Left renal cortex interstitium (tissue), 4 donors: ENCODE measurements around the gene LRFN2. TPM values are rescaled to one million over a fixed set of nuclear protein-coding genes. Genes with fewer than 3 reads are reported as not detected.

ENCODE experiments used
- DNase-seq, 4 donors: peaks; one replicate each; pipeline ENCODE4 v3.0.0-alpha.2; 2013; ENCODE audit warnings: low read depth in 4 of 4, low spot score in 2 of 4, missing footprints in 1 of 4
- polyA plus RNA-seq, 4 donors: library from polyadenylated mRNA; unstranded; fragments of 120-200 nt; gene quantifications; one replicate each; pipeline ENCODE4 v1.2.1, GENCODE V29; 2013; ENCODE audit not compliant: insufficient read length in 4 of 4

Gene LRFN2
- polyA plus RNA-seq, 4 donors: 1.1 to 1.4 (median 1.3) TPM

GRCh38 chr6:40550202-40551101 is 36.7 kb downstream of the LRFN2 start:
- DNase-seq: no peak

GRCh38 chr6:40545954-40546353 is 41.2 kb downstream of the LRFN2 start:
- no peak for DNase-seq

GRCh38 chr6:40543776-40544175 is 43.4 kb downstream of the LRFN2 start:
- DNase-seq: no peak

GRCh38 chr6:40543146-40543545 is 44.0 kb downstream of the LRFN2 start:
- no peak for DNase-seq

DNA sequence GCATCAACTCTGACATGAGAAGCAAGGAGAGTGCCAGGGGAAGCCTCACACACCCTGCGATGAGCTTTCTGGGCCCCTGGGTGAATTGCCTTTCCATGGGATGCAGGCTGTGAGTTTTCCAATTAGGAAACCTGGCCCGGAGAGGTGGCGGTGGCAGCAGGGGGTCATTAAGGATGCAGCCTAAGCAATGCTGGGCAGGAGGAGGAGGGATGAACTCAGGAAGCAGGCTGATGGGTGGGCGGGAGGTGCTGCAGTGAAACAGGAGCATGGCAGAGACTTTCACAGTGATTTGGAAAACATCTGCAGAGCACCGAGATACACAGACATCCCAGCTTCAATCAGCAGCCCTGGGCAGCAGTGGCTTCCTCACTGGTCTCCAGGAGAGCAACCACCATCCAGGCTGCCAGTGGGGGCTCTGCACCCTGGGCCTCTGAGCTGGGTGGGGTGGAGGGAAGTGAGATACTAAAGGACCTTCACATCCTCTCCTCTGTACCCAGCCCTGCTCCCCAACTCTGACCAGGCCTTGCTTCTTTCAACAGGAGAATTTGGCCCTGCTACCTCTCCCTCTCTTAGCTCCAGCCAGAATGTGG is 44.9 kb downstream of the LRFN2 start:
- DNase-seq: no peak

DNA sequence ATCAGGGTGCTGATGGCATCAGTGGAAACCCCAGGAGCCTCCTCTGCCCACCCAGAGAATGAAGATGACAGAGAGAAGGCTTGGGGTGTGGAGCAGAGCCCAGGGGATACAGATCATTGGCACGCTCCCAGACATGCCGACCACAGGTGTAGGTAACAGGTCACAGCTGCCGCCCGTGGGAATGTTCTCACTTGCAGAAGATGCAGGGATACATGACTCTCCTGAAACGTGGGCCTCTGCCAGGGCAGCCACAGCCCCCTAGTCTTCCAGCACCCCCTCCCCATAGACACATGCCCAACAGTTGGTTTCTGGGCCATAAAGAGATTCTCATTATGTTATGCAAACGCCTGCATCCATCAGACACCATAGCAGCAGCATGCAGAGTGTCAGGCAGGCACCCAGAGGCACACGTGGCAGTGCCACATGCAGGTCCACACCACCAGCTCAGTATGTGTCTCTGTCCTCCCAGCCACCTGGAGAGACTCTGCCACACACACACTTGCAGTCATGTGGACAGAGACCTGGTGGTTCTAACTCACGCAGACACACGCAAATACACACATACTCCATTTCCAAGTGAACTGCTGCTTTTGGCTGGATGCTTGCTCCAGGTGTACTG is 45.5 kb downstream of the LRFN2 start:
- no peak for DNase-seq

DNA sequence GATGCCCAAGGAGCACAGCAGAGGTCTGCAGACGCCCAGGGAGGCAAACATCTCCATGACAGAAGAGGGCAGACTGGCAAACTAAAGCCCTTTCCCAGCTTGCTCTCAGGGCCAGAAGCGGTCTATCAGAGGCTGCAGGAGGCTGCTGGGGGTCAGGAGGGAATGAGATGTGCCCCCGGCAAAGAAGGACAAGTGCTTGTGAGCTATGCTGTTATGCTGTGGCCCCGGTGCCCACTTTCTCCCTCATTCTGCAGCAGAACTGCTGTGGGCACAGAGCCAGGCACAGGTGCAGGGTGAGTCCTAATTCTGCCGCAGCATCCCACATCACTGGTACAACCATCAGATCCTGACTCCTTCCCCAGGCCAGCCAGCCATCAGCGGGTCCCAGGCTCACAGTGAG is 46.4 kb downstream of the LRFN2 start:
- no peak for DNase-seq

- no peak for DNase-seq
Measured at GRCh38 chr6:40539853-40540252, 47.3 kb downstream of the LRFN2 start.

DNA sequence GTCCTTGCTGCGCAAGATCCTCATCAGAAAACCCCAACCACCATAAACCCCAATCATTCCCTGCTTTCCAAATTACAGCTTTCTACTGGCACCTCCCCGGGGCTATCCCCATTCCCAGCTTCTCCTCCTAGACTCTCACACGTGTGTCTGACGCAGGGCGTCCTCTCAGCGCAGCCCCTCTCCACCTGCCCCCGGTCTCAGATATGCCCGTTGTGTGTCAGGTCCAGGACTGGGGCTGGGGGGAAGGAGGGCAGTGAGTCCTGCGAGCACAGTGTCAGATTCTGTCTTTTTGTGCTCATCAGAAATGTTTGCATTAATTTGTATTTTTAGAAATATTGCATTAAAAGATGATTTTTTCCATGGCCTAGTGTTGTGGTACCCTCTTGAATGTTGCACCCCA is 48.6 kb downstream of the LRFN2 start:
- DNase-seq: no peak

DNA sequence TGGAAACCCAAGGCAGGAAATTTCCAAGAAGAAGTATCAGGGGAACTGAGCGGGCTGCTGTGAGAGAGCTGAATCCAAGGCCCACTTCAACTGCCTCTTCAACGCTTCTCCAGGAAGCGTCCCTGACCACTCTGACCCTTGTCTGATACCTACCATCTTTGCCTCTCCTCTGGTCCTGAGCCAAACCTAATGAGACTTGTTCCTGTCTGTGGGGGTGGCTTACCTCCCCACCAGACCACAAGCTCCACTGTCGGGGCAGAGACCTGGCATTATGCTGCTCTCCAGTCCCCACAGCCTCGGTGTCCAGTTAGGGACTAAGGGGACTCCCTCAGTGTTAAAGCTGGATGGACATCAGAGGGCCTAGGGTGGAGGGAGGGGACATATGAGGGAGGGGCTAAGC is 49.7 kb downstream of the LRFN2 start:
- DNase-seq: no peak

DNA sequence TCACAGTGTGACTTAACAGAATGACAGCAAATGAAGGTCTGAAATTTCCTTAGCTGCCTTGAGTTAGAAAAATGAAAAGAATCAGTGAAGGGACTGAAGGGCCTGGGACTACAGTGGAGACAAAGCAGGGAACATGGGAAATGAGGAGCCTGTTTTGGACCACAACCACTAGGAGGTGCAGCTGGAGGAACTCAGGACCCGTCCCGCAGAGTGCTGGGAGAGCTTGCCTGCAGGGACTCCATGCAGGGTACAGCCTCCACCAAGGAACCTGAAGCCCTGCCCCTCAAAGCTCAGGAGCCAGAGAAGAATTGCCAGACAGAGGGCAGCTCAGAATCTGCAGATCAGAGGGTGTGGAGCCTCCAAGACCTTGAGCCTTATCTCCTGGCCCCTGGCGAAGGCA is 50.7 kb downstream of the LRFN2 start:
- DNase-seq: no peak

GRCh38 chr6:40535819-40536380 is 51.3 kb downstream of the LRFN2 start:
- DNase-seq: no peak

GRCh38 chr6:40535110-40535818 is 51.9 kb downstream of the LRFN2 start:
- DNase-seq: no peak

GRCh38 chr6:40532349-40533000 is 54.7 kb downstream of the LRFN2 start:
- DNase-seq: no peak

DNA sequence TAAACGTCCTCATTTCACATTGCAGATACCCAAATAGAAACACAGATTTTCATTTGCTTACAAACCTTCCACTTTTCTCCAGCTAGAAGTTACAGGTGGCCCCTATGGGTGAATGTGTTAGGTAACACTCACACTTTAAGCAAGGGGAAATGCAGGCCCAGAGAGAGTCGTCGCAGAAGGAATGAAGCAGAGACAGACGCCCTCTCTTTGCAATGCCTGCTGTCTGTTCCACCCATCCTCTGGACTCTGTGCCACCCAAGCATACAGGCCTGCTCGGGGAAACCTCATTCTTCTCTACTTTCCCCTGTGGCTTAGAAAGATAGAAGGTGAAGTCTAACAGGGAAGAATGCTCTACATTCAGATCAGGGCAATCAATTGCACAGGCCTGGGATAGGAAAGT is 57.2 kb downstream of the LRFN2 start:
- DNase-seq: no peak

GRCh38 chr6:40529040-40529439 is 58.1 kb downstream of the LRFN2 start:
- DNase-seq: no peak

- no peak for DNase-seq
Measured at GRCh38 chr6:40528051-40528450, 59.1 kb downstream of the LRFN2 start.

- no peak for DNase-seq
Measured at GRCh38 chr6:40526036-40526435, 61.1 kb downstream of the LRFN2 start.

DNA sequence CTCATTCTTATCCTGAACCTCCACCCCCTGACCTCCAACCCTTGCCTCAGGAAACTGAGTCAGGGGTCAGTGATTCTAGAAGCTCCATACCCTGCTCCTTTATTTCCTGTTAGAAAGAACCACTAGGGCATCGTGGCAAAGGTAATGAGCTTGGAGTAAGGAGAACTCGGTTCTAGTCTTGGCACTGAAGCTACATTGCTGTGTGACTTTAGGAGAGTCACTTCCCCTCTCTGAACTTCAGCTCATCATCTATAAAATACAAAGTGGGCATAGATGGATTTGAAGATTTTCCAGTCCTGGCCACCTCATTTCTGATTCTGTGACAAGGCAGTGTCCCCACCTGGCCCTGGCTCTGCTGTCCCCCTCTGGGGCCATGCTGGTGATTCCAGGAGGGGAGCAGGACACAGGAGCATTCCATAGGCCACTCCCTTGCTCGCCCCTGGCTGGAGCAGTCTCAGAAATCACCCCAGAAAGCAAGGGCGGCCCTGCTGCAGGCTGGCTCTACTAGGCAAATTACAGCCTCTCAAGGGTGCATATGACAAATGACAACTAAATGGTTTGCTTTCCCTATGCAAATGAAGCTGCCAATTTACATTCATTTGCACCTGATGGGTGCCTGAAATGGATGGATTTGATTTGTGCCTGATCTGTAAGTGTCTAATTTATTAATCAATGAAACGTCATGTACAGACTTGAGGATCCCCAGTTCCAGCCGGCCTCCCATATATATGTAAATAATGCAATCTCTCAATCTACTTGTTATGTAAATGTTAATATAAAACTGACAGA is 62.2 kb downstream of the LRFN2 start:
- no peak for DNase-seq
